ENCODE data around the gene RGS7BP.

RGS7BP gene

DNA sequence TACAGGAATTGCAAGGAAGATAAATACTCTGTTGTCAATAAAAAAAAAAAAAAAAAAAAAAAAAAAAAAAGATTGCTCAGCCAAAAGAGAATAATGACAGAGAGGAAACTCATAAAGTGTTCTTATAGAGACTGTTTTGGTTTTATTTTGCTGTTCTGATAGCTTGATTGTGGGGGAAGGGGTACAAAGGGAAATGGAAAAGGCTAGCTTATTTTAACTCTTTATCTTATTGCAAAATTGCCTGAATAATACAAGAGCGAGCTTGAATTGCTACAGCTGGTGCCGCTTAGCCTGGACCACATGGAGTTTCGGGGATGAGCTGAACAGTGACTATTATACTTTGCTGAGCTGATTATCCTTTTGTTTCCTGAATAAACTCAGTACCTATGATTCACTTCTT is 153.5 kb downstream of the RGS7BP start:
- ChIA-PET POLR2A (no interaction called here), CTCF (interaction anchor here (1.1 kb wide), 1 partner anchor 25 kb away, joined by 5 read pairs; no protein-coding TSS in a partner anchor)
- TF ChIP-seq CTCF (IDR thresholded peaks at IDR 0.05; ENCODE audit: insufficient read depth, low read length, missing control alignments), result no peak
- H3K4me3 ChIP-seq (ENCODE audit: low read depth, low read length), result no peak overlapping the region
- DNase-seq (ENCODE audit: low read depth, low spot score), result no peak

Measured in AG04449 (cell line).